ENCODE data around the gene UCHL3.

DNA sequence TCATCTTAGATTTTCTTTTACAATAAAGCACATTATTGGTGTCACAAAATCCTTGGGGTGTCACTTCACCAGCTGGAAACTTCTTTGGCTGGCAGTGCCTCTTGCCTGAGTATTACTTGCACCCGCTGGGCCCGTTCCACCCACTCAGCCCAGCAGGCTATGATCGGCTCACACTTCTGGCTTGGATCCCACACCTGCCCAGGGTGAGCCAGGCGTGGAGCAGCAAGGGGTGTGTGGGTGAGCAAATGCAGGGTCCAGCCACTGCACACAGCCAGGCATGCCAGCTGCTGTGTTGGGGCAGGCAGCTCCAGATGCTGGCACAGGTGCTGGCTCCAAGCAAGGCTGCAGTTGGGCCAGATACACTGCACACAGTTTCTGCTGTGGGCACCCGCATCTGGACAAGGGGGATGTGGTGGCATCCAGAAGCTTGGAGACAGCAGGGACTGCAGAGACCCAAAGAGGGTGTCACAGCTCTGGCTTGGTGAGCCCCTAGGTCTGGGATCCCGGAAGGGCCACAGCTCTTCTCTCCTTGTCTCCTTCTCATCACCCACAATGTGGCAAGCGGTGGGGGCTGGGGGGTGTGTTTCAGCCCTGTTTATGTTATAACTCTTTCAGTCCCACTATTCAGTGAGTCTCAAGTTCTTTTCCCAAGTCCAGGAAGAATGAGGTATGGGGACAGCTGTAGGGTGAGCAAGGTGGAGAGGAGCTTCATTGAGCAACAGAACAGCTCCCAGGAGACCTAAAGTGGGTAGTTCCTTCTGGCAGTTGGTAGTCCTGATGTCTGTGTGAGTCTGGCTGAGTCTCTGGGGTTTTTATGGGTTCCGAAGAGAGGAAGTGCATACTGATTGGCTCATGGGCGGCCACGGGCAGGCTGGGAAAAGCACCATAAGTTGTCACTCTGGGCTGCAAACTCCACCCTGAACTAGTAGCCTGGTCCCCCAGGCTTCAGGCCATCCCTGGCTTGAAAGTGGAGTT, 42.3 kb upstream of the UCHL3 start:
- TF ChIP-seq, protein P1, sequence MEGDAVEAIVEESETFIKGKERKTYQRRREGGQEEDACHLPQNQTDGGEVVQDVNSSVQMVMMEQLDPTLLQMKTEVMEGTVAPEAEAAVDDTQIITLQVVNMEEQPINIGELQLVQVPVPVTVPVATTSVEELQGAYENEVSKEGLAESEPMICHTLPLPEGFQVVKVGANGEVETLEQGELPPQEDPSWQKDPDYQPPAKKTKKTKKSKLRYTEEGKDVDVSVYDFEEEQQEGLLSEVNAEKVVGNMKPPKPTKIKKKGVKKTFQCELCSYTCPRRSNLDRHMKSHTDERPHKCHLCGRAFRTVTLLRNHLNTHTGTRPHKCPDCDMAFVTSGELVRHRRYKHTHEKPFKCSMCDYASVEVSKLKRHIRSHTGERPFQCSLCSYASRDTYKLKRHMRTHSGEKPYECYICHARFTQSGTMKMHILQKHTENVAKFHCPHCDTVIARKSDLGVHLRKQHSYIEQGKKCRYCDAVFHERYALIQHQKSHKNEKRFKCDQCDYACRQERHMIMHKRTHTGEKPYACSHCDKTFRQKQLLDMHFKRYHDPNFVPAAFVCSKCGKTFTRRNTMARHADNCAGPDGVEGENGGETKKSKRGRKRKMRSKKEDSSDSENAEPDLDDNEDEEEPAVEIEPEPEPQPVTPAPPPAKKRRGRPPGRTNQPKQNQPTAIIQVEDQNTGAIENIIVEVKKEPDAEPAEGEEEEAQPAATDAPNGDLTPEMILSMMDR (conservative IDR thresholded peaks at IDR 0.05; ENCODE audit: low read length) = no peak
- no peak for TF ChIP-seq EZH2phosphoT487 (IDR thresholded peaks at IDR 0.05; ENCODE audit: borderline replicate concordance)

Measured in Loucy (cell line).